GM12878 (cell line): ENCODE measurements around the gene NCL.

Source experiments
- CBFB ChIP-seq: IDR thresholded peaks from 2 replicates; pipeline ENCODE4 v1.6.1; 2016; ENCODE audit warnings: antibody characterized with exemption, low read depth
- CREB1 ChIP-seq: IDR thresholded peaks from 2 replicates; pipeline ENCODE4 v1.6.1; 2012; ENCODE audit warnings: low read depth, mild to moderate bottlenecking, inconsistent platforms
- EZH2 ChIP-seq: IDR thresholded peaks from 2 replicates; pipeline ENCODE4 v1.6.1; 2012; ENCODE audit warnings: low read depth, mild to moderate bottlenecking, control low read depth, inconsistent platforms, low read length, borderline replicate concordance; ENCODE audit not compliant: control insufficient read depth
- HDAC2 ChIP-seq: fragments of 200-600 bp; sonication (generic); IDR thresholded peaks from 2 replicates; pipeline ENCODE4 v1.6.1; 2017
- MYC ChIP-seq: IDR thresholded peaks from 2 replicates; pipeline ENCODE4 v1.6.1; 2011; ENCODE audit warnings: mild to moderate bottlenecking, low read length, moderate library complexity, inconsistent platforms; ENCODE audit not compliant: insufficient read depth, insufficient replicate concordance, insufficient read length, severe bottlenecking
- NR2C2 ChIP-seq: IDR thresholded peaks from 2 replicates; pipeline ENCODE4 v1.6.1; 2011; ENCODE audit warnings: borderline replicate concordance, low read depth; ENCODE audit not compliant: control insufficient read depth, insufficient read length
- POLR2AphosphoS2 ChIP-seq: IDR thresholded peaks from 2 replicates; pipeline ENCODE4 v1.6.1; 2011; ENCODE audit warnings: low read depth, mild to moderate bottlenecking, low read length, improper control_type of control experiment, moderate library complexity
- RFX5 ChIP-seq: IDR thresholded peaks from 2 replicates; pipeline ENCODE4 v1.6.1; 2011; ENCODE audit warnings: low read depth, low read length, improper control_type of control experiment
- TAF1 ChIP-seq: IDR thresholded peaks from 2 replicates; pipeline ENCODE4 v1.6.1; 2011; ENCODE audit warnings: mild to moderate bottlenecking, low read depth, low read length, borderline replicate concordance
- ZNF274 ChIP-seq: IDR thresholded peaks from one replicate; pipeline ENCODE4 v1.8.0; 2011; ENCODE audit not compliant: insufficient read length, insufficient read depth
- ZNF384 ChIP-seq: IDR thresholded peaks from 2 replicates; pipeline ENCODE4 v1.6.1; 2012; ENCODE audit warnings: low read depth, mild to moderate bottlenecking, low read length, improper control_type of control experiment, borderline replicate concordance
- TF ChIP-seq, protein P1 (sequence below), 3 experiments: IDR thresholded peaks in 2 of 3; conservative IDR thresholded peaks in 1 of 3; 2 replicates each; pipeline ENCODE4 v1.5.1; 2011; ENCODE audit warnings: low read depth in 3 of 3, low read length in 3 of 3, mild to moderate bottlenecking in 3 of 3, control low read depth in 2 of 3, moderate library complexity in 2 of 3, inconsistent platforms in 1 of 3, mixed read lengths in 1 of 3; ENCODE audit not compliant: control insufficient read depth in 2 of 3, insufficient read depth in 1 of 3; ENCODE audit errors: extremely low read depth in 1 of 3
- TF ChIP-seq, protein P2 (sequence below): IDR thresholded peaks from 2 replicates; pipeline ENCODE4 v1.6.1; 2012; ENCODE audit warnings: low read depth, low read length, improper control_type of control experiment

DNA sequence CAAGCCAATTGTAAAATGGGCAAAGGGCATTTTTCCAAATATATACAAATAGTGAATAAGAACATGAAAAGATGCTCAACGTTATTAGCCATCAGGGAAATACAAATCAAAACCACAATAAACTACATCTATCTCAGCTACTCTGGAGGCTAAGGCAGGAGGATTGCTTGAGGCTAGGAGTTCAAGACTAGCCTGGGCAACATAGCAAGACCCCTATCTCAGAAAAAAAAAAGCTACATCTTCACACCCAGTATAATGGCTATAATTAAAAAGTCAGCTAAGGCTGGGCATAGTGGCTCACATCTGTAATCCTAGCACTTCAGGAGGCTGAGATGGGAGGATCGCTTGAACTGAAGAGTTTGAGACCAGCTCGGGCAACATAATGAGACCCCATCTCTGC, 12.6 kb upstream of the NCL start:
- TF ChIP-seq, protein P1, sequence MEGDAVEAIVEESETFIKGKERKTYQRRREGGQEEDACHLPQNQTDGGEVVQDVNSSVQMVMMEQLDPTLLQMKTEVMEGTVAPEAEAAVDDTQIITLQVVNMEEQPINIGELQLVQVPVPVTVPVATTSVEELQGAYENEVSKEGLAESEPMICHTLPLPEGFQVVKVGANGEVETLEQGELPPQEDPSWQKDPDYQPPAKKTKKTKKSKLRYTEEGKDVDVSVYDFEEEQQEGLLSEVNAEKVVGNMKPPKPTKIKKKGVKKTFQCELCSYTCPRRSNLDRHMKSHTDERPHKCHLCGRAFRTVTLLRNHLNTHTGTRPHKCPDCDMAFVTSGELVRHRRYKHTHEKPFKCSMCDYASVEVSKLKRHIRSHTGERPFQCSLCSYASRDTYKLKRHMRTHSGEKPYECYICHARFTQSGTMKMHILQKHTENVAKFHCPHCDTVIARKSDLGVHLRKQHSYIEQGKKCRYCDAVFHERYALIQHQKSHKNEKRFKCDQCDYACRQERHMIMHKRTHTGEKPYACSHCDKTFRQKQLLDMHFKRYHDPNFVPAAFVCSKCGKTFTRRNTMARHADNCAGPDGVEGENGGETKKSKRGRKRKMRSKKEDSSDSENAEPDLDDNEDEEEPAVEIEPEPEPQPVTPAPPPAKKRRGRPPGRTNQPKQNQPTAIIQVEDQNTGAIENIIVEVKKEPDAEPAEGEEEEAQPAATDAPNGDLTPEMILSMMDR (IDR thresholded peaks at IDR 0.05 in 2 of 3, conservative IDR thresholded peaks at IDR 0.05 in 1 of 3; ENCODE audit: control insufficient read depth in 2 of 3, extremely low read depth in 1 of 3, insufficient read depth in 1 of 3, low read depth in 3 of 3, low read length in 3 of 3) = no peak
- TF ChIP-seq, protein P2, sequence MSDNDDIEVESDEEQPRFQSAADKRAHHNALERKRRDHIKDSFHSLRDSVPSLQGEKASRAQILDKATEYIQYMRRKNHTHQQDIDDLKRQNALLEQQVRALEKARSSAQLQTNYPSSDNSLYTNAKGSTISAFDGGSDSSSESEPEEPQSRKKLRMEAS = no peak
- TF ChIP-seq CREB1 (no peak), EZH2 (no peak), ZNF274 (no peak), NR2C2 (no peak), MYC (no peak), RFX5 (no peak), HDAC2 (no peak), CBFB (no peak), POLR2AphosphoS2 (no peak), ZNF384 (no peak), TAF1 (no peak)
